HG03575 (cell line): ENCODE results near the gene MROH7.

ENCODE experiments used
- ATAC-seq: cut with Tn5 transposase; IDR thresholded peaks from one replicate; pipeline ENCODE4 v1.9.1; 2021; ENCODE audit not compliant: unreplicated experiment, insufficient number of reproducible peaks, low FRiP score; ENCODE audit errors: extremely low read depth

MROH7 gene

GRCh38 chr1:54714881-54715492 is 73.4 kb downstream of the MROH7 start:
- no peak for ATAC-seq

- no peak for ATAC-seq
These were observed 74.1 kb downstream of the MROH7 start, which contains the start of gene TTC4 for GRCh38 chr1:54715493-54716298. Gene TTC4, plus strand, starts transcription at chr1:54715861. Its CDS starts 48 bp downstream, at chr1:54715909.

GRCh38 chr1:54716299-54717047 is 74.9 kb downstream of the MROH7 start:
- ATAC-seq: no peak

- ATAC-seq: no peak
These were observed 80.1 kb downstream of the MROH7 start for GRCh38 chr1:54721719-54722118.

GRCh38 chr1:54723985-54724384 is 82.4 kb downstream of the MROH7 start:
- ATAC-seq: no peak

GRCh38 chr1:54724771-54725170 is 83.2 kb downstream of the MROH7 start:
- ATAC-seq: no peak

GRCh38 chr1:54728027-54728426 is 86.4 kb downstream of the MROH7 start:
- ATAC-seq: no peak

GRCh38 chr1:54736685-54737084 is 95.1 kb downstream of the MROH7 start:
- no peak for ATAC-seq

GRCh38 chr1:54738244-54738643 is 96.7 kb downstream of the MROH7 start:
- no peak for ATAC-seq

- no peak for ATAC-seq
These were observed 99.9 kb downstream of the MROH7 start for GRCh38 chr1:54741531-54741930.

- ATAC-seq: no peak
These were observed 100.7 kb downstream of the MROH7 start for GRCh38 chr1:54742282-54742681.

- ATAC-seq: no peak
These were observed 102.0 kb downstream of the MROH7 start for GRCh38 chr1:54743416-54744226.

- ATAC-seq: no peak
These were observed 103.1 kb downstream of the MROH7 start for GRCh38 chr1:54744696-54745095.

GRCh38 chr1:54745274-54745673 is 103.7 kb downstream of the MROH7 start:
- no peak for ATAC-seq

GRCh38 chr1:54745864-54746263 is 104.3 kb downstream of the MROH7 start:
- no peak for ATAC-seq

- ATAC-seq: no peak
These were observed 106.7 kb downstream of the MROH7 start for GRCh38 chr1:54748094-54748835.

- no peak for ATAC-seq
These were observed 109.0 kb downstream of the MROH7 start for GRCh38 chr1:54750596-54750995.

GRCh38 chr1:54751426-54751825 is 109.8 kb downstream of the MROH7 start:
- ATAC-seq: no peak
